Esophagus mucosa (tissue), 1 donor: ENCODE measurements around the gene ASH1L. TPM values are rescaled to one million over a fixed set of nuclear protein-coding genes. Genes with fewer than 3 reads are reported as not detected.
A peak's percentile ranks its signal among the peaks of the same experiment; 100 is the strongest.
"Not testable (repeated sequence)": the region's sequence is repeated elsewhere in the genome, so short reads cannot be mapped to it uniquely, and the experiment has no call there.

Experiments used
- ATAC-seq: fragments of 200-7000 bp; cut with Tn5 transposase; one replicate; pipeline ENCODE4 v1.9.1; 2020
- total RNA-seq: library from RNA; stranded (reverse); gene quantifications from one replicate; pipeline ENCODE4 v1.2.4, GENCODE V29; 2023
- donor health status: DM: yes; HTN: yes; CAD: no.

The ASH1L gene
- 25.3 TPM for total RNA-seq

GRCh38 chr1:155562581-155563376 is at the start of gene ASH1L:
TSS of gene ASH1L (minus strand) at chr1:155562803. CDS start at chr1:155521519, 41,284 bp downstream.
- ATAC-seq = peak; percentile 94

DNA sequence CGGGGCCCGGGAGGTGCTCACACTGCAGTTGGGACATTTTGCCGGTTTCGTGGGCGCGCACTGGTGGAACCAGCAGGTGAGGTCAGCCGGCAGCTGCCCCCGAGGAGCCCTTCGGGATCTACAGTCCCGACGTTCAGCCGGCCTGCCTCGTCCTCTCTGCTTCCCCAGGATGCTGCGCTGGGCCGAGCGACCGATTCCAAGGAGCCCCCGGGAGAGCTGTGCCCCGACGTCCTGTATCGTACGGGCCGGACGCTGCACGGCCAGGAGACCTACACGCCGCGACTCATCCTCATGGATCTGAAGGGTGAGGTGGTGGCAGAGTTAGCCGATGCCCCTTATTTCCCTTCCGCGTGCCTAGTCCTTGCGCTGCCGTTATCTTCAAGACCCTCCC is 47.6 kb upstream of the ASH1L start:
- peak; percentile 47 for ATAC-seq

DNA sequence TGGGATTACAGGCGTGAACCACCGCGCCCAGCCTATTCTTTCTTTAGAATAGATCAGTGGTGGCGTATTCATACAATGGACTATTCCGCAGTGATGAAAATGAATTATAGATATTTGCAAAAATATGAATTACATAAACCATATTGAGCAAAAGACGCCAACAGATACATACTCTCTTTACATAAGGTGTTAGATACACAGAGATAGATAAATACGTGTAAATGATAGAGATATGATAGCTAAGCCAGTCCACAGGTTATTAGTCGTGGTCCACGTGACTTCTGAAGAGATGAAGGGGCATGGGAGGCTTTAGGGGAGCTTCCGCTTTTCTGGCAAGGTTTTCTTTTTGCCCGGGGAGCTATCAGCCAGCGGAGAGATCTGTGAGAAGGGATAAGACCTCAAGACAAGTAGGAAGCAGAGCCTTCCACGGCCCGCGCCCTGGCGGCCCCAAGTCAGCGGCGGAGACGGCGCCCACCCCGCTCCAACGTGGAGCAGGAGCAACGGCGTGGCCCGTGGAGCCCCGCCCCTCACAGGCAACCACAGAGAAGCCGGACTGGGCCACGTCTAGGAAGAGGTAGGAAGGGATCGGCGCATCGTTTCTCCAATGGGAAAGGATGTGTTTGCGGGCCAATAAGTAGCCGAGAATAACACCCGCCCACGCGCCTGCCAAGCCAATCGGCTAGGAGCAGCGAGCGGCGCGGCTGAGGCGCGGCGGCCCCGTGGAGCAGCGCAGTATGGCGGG is 47.1 kb upstream of the ASH1L start, which contains the start of gene MSTO1:
Gene MSTO1 (plus strand): TSS at position 704 of the 742 bp plus-strand sequence. CDS start 31 bp downstream, at position 735.
- peak; percentile 98 for ATAC-seq

DNA sequence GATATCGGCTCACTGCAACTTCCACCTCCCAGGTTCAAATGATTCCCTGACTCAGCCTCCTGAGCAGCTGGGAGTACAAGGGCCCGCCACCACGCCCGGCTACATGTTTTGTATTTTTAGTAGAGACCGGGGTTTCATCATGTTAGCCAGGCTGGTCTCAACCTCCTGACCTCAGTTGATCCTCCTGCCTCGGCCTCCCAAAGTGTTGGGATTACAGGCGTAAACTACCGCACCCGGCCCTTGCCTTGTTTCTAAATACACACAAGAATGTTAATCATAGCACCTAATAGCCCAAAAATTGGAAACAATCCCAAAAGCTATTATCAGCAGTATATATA is 46.3 kb upstream of the ASH1L start:
- no peak for ATAC-seq

GRCh38 chr1:155607708-155608107 is 45.1 kb upstream of the ASH1L start:
- ATAC-seq = no peak

DNA sequence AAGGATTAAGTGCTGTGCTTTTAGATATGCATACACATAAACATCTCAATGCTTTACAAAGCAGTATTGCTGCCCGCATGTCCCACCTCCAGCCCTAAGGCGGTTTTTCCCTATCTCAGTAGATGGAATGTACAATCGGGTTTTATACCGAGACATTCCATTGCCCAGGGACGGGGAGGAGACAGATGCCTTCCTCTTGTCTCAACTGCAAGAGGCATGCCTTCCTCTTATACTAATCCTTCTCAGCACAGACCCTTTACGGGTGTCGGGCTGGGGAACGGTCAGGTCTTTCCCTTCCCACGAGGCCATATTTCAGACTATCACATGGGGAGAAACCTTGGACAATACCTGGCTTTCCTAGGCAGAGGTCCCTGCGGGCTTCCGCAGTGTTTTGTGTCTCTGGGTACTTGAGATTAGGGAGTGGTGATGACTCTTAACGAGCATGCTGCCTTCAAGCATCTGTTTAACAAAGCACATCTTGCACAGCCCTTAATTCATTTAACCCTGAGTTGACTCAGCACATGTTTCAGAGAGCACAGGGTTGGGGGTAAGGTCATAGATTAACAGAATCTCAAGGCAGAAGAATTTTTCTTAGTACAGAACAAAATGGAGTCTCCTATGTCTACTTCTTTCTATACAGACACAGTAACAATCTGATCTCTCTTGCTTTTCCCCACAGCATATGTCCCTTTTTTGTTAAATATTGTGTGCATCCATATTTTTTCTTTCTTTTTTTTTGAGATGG is 37.4 kb upstream of the ASH1L start:
- ATAC-seq = not testable (repeated sequence)

DNA sequence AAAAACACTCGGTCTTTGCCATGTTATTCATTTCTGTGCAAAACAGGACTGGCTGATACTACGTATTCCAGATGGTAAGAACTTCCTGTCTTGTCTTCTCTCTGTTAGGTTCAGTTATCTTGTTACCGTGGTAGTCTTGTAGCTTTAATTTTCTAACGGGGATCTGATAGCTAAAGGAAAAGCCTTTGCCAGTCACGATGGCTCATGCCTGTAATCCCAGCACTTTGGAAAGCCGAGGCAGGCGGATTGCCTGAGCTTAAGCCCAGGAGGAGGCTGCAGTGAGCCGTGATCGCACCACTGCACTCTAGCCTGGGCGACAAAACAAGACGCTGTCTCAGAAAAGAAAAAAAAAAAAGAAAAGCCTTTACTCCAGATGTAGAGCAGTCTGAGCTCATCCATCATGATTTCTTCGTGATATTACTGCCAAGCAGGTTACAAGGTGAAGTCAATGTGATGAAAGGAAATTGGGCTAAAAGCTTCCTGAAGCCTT is 36.3 kb upstream of the ASH1L start:
- ATAC-seq = no peak

DNA sequence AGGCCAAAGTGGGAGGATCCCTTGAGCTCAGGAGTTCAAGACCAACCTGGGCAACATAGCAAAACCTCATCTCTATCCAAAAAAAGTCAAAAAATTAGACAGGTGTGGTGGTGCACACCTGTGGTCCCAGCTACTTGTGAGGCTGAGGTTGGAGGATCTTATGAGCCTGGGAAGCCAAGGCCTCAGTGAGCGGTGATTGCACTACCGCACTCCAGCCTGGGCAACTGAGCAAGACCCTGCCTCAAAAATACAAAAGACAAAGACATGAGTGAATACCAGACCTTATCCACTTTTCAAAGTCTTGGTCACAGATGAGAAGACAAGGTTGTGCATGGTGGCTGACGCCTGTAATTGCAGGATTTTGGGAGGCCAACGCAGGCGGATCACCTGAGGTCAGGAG is 34.3 kb upstream of the ASH1L start:
- no peak for ATAC-seq

- ATAC-seq = not testable (repeated sequence)
Measured at GRCh38 chr1:155595877-155596474, 33.4 kb upstream of the ASH1L start.

- peak; percentile 64 for ATAC-seq
Measured at GRCh38 chr1:155591770-155592169, 29.2 kb upstream of the ASH1L start.

DNA sequence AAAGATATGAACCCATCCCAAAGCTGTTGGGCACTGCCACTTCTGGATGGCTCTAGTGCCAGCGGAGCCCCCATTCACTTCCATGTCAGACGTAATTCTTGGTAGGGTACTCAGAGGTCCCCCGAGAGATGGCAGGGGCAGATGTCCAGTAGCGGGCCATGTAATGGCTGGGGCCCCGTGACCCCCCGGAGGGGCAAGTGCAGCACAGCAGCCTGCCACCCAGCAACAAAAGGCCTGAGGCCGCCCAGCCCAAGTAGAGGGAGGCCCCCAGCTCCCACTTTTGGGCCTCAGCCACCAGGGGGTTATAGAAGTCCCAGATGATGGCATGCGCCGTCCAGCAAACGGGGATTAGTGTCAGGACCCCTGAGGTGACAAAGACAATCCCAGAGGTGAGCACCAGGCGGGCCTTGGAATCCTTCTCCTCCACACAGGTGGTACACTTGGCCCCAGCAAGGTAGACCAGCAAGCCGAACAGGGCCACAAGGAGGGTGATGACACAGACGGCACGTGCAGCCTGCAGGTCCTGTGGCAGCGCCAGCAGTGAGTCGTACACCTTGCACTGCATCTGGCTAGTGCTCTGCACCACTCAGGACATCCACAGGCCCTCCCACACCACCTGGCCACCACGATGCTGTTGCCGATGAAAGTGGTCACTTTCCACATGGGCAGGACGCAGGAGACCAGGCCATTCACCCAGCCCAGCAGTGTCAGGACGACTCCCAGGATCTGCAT is 28.1 kb upstream of the ASH1L start:
- ATAC-seq = peak; percentile 55

- peak; percentile 78 for ATAC-seq
Measured at GRCh38 chr1:155589282-155589681, 26.7 kb upstream of the ASH1L start.

- peak; percentile 44 for ATAC-seq
Measured at GRCh38 chr1:155583846-155584245, 21.2 kb upstream of the ASH1L start.

DNA sequence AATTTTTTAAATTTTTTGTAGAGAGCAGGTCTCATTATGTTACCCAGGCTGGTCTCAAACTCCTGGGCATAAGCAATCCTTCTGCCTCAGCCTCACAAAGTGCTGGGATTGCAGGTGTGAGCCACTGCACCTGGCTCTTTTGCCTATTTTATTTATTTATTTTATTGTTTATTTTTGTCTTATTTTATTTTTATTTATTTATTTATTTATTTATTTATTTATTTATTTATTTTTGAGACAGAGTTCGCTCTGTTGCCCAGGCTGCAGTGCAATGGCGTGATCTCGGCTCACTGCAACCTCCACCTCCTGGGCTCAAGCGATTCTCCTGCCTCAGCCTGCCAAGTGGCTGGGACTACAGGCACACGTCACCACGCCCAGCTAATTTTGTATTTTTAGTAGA is 13.0 kb upstream of the ASH1L start:
- ATAC-seq = not testable (repeated sequence)

- ATAC-seq = no peak
Measured at GRCh38 chr1:155574077-155574476, 11.5 kb upstream of the ASH1L start.

- no peak for ATAC-seq
Measured at GRCh38 chr1:155570593-155570990, 8.0 kb upstream of the ASH1L start.

GRCh38 chr1:155569988-155570592 is 7.5 kb upstream of the ASH1L start:
- ATAC-seq = no peak

DNA sequence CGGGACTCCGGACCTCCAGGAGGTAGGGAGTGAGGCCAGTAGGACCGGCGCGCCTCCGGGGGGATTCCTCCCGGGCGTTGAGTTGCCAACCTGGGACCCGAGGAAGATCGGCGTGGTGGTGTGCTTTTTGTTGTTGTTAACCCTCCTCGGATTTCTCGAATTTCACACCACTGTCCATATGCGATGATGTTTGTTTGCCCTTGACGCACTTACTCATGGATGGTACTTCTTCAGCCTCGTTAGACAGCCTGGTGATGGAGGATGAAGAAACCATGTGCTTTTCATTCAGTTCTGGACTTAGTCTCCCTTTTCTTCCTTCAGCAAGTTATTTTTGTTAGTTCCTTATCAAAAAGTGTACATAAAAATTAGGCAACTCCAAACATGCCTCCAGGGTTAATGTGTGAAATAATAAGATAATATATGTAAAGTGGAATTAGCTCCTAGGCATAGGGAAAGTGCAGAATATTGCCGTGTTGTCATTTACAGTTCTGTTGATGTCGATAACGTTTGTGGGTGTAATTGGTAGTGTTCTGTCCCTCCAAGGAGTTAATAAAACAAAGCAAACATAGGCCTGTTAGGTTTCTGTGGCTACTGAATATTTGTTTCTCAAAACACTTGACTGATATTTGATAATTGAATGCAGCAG is 897 bp upstream of the ASH1L start:
- ATAC-seq = peak; percentile 9

GRCh38 chr1:155561779-155562580 is 623 bp downstream of the ASH1L start:
- peak; percentile 40 for ATAC-seq

GRCh38 chr1:155555915-155556314 is 6.7 kb downstream of the ASH1L start:
- ATAC-seq = no peak
